GM20000 (cell line): ENCODE results near the gene SLC2A14.
"Not testable (repeated sequence)": the region's sequence is repeated elsewhere in the genome, so short reads cannot be mapped to it uniquely, and the experiment has no call there.

Source experiments
- DNase-seq: peaks from one replicate; pipeline ENCODE4 v3.0.0; 2012; ENCODE audit warnings: low spot score
- TF ChIP-seq, protein P1 (sequence below): IDR thresholded peaks from 2 replicates; pipeline ENCODE4 v1.5.1; 2012; ENCODE audit warnings: mild to moderate bottlenecking, control low read depth; ENCODE audit errors: extremely low read depth, missing control alignments

SLC2A14 gene

GRCh38 chr12:7905071-7905470 is 32.4 kb upstream of the SLC2A14 start:
- DNase-seq: no peak
- TF ChIP-seq, protein P1, sequence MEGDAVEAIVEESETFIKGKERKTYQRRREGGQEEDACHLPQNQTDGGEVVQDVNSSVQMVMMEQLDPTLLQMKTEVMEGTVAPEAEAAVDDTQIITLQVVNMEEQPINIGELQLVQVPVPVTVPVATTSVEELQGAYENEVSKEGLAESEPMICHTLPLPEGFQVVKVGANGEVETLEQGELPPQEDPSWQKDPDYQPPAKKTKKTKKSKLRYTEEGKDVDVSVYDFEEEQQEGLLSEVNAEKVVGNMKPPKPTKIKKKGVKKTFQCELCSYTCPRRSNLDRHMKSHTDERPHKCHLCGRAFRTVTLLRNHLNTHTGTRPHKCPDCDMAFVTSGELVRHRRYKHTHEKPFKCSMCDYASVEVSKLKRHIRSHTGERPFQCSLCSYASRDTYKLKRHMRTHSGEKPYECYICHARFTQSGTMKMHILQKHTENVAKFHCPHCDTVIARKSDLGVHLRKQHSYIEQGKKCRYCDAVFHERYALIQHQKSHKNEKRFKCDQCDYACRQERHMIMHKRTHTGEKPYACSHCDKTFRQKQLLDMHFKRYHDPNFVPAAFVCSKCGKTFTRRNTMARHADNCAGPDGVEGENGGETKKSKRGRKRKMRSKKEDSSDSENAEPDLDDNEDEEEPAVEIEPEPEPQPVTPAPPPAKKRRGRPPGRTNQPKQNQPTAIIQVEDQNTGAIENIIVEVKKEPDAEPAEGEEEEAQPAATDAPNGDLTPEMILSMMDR: no peak

DNA sequence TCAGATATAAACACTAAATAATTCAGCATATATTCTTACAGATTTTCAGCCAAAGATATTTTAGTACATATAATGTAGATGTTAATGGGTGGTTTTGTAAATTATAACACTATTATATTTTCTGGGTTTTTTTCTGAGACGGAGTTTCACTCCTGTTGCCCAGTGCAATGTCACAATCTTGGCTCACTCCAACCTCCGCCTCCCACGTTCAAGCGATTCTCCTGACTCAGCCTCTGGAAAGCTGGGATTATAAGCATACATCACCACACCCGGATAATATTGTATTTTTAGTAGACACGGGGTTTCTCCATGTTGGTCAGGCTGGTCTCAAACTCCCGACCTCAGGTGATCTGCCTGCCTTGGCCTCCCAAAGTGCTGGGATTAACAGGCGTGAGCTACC is 29.7 kb upstream of the SLC2A14 start:
- DNase-seq: not testable (repeated sequence)

DNA sequence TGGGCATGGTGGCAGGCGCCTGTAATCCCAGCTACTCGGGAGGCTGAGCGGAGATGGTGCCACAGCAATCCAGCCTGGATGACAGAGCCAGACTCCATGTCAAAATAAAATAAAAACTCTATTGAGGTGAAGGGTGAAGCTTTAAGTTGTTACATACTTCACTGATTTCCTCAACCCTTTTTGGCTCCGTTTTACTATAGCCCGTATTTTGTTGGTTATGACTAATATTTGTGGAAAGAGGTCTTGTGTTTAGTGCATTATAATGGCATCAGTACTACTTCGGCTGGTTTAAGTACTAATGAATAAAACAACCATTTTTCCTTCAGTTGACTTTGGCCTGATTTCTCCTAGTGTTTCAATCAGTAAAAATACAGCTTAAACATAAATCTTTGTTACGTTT is 27.0 kb upstream of the SLC2A14 start:
- no peak for DNase-seq
- TF ChIP-seq, protein P1: no peak

GRCh38 chr12:7896726-7897125 is 24.0 kb upstream of the SLC2A14 start:
- not testable (repeated sequence) for DNase-seq

GRCh38 chr12:7892186-7892980 is 19.7 kb upstream of the SLC2A14 start:
- TF ChIP-seq, protein P1: no peak
- DNase-seq: no peak

GRCh38 chr12:7884689-7885088 is 12.0 kb upstream of the SLC2A14 start:
- DNase-seq: no peak
- TF ChIP-seq, protein P1: no peak

GRCh38 chr12:7881736-7882120 is 9.0 kb upstream of the SLC2A14 start:
- not testable (repeated sequence) for DNase-seq

DNA sequence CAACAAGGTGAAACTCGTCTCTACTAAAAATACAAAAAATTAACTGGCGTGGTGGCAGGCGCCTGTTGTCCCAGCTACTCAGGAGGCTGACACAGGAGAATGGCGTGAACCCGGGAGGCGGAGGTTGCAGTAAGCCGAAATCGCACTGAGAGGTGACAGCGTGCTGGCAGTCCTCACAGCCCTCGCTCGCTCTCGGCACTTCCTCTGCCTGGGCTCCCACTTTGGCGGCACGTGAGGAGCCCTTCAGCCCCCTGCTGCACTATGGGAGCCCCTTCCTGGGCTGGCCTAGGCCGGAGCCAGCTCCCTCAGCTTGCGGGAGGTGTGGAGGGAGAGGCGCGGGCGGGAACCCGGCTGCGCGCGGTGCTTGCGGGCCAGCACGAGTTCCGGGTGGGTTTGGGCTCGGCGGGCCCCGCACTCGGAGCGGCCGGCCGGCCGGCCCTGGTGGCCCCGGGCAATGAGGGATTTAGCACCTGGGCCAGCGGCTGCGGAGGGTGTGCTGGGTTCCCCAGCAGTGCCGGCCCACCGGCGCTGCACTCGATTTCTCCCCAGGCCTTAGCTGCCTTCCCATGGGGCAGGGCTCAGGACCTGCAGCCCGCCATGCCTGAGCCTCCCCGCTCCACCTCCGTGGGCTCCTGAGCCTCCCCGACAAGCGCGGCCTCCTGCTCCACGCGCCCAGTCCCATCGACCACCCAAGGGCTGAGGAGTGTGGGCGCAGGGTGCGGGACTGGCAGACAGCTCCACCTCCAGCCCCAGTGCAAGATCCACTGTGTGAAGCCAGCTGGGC is 8.4 kb upstream of the SLC2A14 start:
- DNase-seq: not testable (repeated sequence)

- TF ChIP-seq, protein P1: no peak
- no peak for DNase-seq
Observed at GRCh38 chr12:7879246-7879645, 6.5 kb upstream of the SLC2A14 start.
